B cell (primary cell): ENCODE data around the gene CLDN4. TPM values are rescaled to one million over a fixed set of nuclear protein-coding genes. Genes with fewer than 3 reads are reported as not detected.

Source experiments
- ATAC-seq: fragments of 200-7000 bp; cut with Tn5 transposase; one replicate; pipeline ENCODE4 v1.10.0; 2021; ENCODE audit warnings: low read depth, mild to moderate bottlenecking, moderate number of reproducible peaks, moderate library complexity
- CTCF ChIA-PET: fragments of 350-600 bp; sonication (Branson Sonifier 250); formaldehyde crosslinking; loops from one replicate; lab custom pipeline; 2021; ENCODE audit warnings: antibody characterized with exemption, inconsistent platforms; lab: Charles Lee
- POLR2A ChIA-PET: fragments of 350-600 bp; sonication (Branson Sonifier 250); formaldehyde crosslinking; loops from one replicate; lab custom pipeline; 2021; ENCODE audit warnings: antibody characterized with exemption; lab: Charles Lee
- DNase-seq: peaks from one replicate; pipeline ENCODE4 v3.0.0; 2013
- H2AFZ ChIP-seq: 2 replicates; pipeline ENCODE4 v1.6.1; 2012; ENCODE audit warnings: mild to moderate bottlenecking, low read depth, low read length; ENCODE audit not compliant: insufficient read depth, poor library complexity, severe bottlenecking
- H3K27ac ChIP-seq, 2 donors: 1 replicate in 1 of 2; 2 replicates in 1 of 2; pipeline ENCODE4 v1.5.1; 2012 to 2013; ENCODE audit warnings: low read length in 2 of 2, mild to moderate bottlenecking in 2 of 2, moderate library complexity in 1 of 2
- H3K27me3 ChIP-seq, 4 experiments: fragments of 200-600 bp in 1 of 4; sonication (generic) in 1 of 4; replicated peaks in 1 of 4; 1 replicate in 2 of 4; 2 replicates in 2 of 4; pipeline versions ENCODE4 v1.6.1 to v1.7.0; 2013 to 2016; ENCODE audit warnings: low read length in 3 of 4, mild to moderate bottlenecking in 2 of 4, mixed read lengths in 1 of 4, moderate library complexity in 1 of 4; ENCODE audit not compliant: insufficient read depth in 4 of 4, control insufficient read depth in 3 of 4; ENCODE audit errors: control extremely low read depth in 1 of 4
- H3K36me3 ChIP-seq, 2 experiments: replicated peaks in 1 of 2; 1 replicate in 1 of 2; 2 replicates in 1 of 2; pipeline versions ENCODE4 v1.6.1 to v1.7.1; 2013; ENCODE audit warnings: low read length in 1 of 2; ENCODE audit not compliant: insufficient read depth in 2 of 2, control insufficient read depth in 1 of 2; ENCODE audit errors: control extremely low read depth in 1 of 2, extremely low read depth in 1 of 2
- H3K4me1 ChIP-seq, 2 donors: fragments of 200-600 bp in 1 of 2; sonication (generic) in 1 of 2; 1 replicate in 1 of 2; 2 replicates in 1 of 2; pipeline versions ENCODE4 v1.5.1 to v1.6.1; 2013 to 2017; ENCODE audit warnings: low read length in 2 of 2; ENCODE audit not compliant: control insufficient read depth in 2 of 2, insufficient read depth in 2 of 2
- H3K4me2 ChIP-seq: replicated peaks from 2 replicates; pipeline ENCODE3; 2012; ENCODE audit warnings: mild to moderate bottlenecking, low read depth, low read length; ENCODE audit not compliant: poor library complexity, severe bottlenecking
- H3K4me3 ChIP-seq, 5 experiments: fragments of 200-600 bp in 1 of 5; sonication (generic) in 1 of 5; 1 replicate in 3 of 5; 2 replicates in 2 of 5; pipeline versions ENCODE4 v1.5.1 to v1.7.0; 2011 to 2016; ENCODE audit warnings: low read length in 4 of 5, mild to moderate bottlenecking in 4 of 5, low read depth in 2 of 5, control low read depth in 1 of 5, moderate library complexity in 1 of 5; ENCODE audit not compliant: insufficient read depth in 1 of 5; ENCODE audit errors: control extremely low read depth in 1 of 5, extremely low read depth in 1 of 5
- H3K79me2 ChIP-seq: fragments of 200-600 bp; sonication (generic); one replicate; pipeline ENCODE4 v1.6.0; 2016; ENCODE audit warnings: low read length; ENCODE audit not compliant: control insufficient read depth, insufficient read depth
- H3K9ac ChIP-seq: fragments of 200-600 bp; sonication (generic); 2 replicates; pipeline ENCODE4 v1.6.1; 2017; ENCODE audit warnings: mild to moderate bottlenecking, low read length, moderate library complexity
- H3K9me3 ChIP-seq, 3 donors: one replicate each; pipeline versions ENCODE4 v1.6.1 to v1.7.1; 2013; ENCODE audit warnings: low read length in 2 of 3; ENCODE audit not compliant: control insufficient read depth in 2 of 3, insufficient read depth in 1 of 3; ENCODE audit errors: control extremely low read depth in 1 of 3
- H4K20me1 ChIP-seq: 2 replicates; pipeline ENCODE4 v1.6.0; 2012; ENCODE audit warnings: mild to moderate bottlenecking, low read length; ENCODE audit not compliant: insufficient read depth, control insufficient read depth, poor library complexity, severe bottlenecking
- H3K27ac Mint-ChIP-seq: one replicate; pipeline ENCODE4 v1.8.0; 2021; ENCODE audit warnings: mixed read lengths
- H3K27me3 Mint-ChIP-seq: one replicate; pipeline ENCODE4 v1.8.0; 2021; ENCODE audit warnings: mixed read lengths
- H3K4me1 Mint-ChIP-seq: one replicate; pipeline ENCODE4 v1.8.0; 2021; ENCODE audit warnings: mixed read lengths
- H3K4me3 Mint-ChIP-seq: one replicate; pipeline ENCODE4 v1.8.0; 2021; ENCODE audit warnings: mixed read lengths
- H3K9me3 Mint-ChIP-seq: one replicate; pipeline ENCODE4 v1.8.0; 2022; ENCODE audit warnings: mixed read lengths; ENCODE audit not compliant: insufficient read depth
- CTCF ChIP-seq: fragments of 200-600 bp; IDR thresholded peaks from one replicate; pipeline ENCODE4 v1.8.0; 2022; ENCODE audit warnings: antibody characterized with exemption, mild to moderate bottlenecking
- EZH2 ChIP-seq: IDR thresholded peaks from 2 replicates; pipeline ENCODE4 v1.6.1; 2012; ENCODE audit warnings: borderline replicate concordance, low read depth, mild to moderate bottlenecking, moderate library complexity, low read length; ENCODE audit not compliant: insufficient read depth, poor library complexity, severe bottlenecking
- WGBS: methylation state at CpG from one replicate; pipeline ENCODE4 v1.1.5; 2013; ENCODE audit warnings: missing lambda C conversion rate; ENCODE audit not compliant: insufficient coverage; 5-methylcytosine and 5-hydroxymethylcytosine counted together
- intact Hi-C: fragments of 100-400 bp; cut with micrococcal nuclease; formaldehyde crosslinking; loops from one replicate; pipeline ENCODE4 v1.10.0; 2022
- polyA plus RNA-seq: library from polyadenylated mRNA; depleted of rRNA; stranded (reverse); fragments of >200 nt; gene quantifications from 2 replicates; pipeline ENCODE4 v1.2.3, GENCODE V29; 2012
- total RNA-seq, 2 donors: library from RNA; stranded (reverse); fragments of 120-200 nt in 1 of 2; gene quantifications; 1 replicate in 1 of 2; 2 replicates in 1 of 2; pipeline versions ENCODE4 v1.2.3 to v1.2.4, GENCODE V29; 2013 to 2022

CLDN4 gene
- total and polyA plus RNA-seq, 2 donors (not counting 1 experiment from before 2014, with no cell fraction given) = 0.09 TPM; not detected in 1

- H3K4me1 ChIP-seq = no peaks in the 10 kb centered on the region
- H2AFZ ChIP-seq = no peak overlapping the region
- Mint-ChIP-seq H3K4me1 (no peaks in the 10 kb centered on the region), H3K9me3 (no peaks in the 10 kb centered on the region), H3K4me3 (no peak overlapping the region), H3K27me3 (no peaks in the 10 kb centered on the region), H3K27ac (no peak overlapping the region)
- H3K27me3 ChIP-seq = no peaks in the 10 kb centered on the region
- CTCF ChIA-PET = interaction anchor here (1.2 kb wide), 1 partner anchor 15 kb away, joined by 5 read pairs; no protein-coding TSS in a partner anchor
- H3K79me2 ChIP-seq = no peaks in the 10 kb centered on the region
- no peak overlapping the region for H3K27ac ChIP-seq
- H3K4me2 ChIP-seq = no peak overlapping the region
- 84% methylated on average over 13 of the region's 15 CpGs for WGBS
- POLR2A ChIA-PET = no interaction called here
- H3K9ac ChIP-seq = no peak overlapping the region
- no peaks in the 10 kb centered on the region for H4K20me1 ChIP-seq
- ATAC-seq = no peak
- no peak overlapping the region for H3K4me3 ChIP-seq
- intact Hi-C loops = no loop called here
- no peak for DNase-seq
- no peaks in the 10 kb centered on the region for H3K36me3 ChIP-seq
- H3K9me3 ChIP-seq = no peaks in the 10 kb centered on the region
- TF ChIP-seq CTCF (no peak), EZH2 (no peak)
These were observed 39.3 kb downstream of the CLDN4 start for GRCh38 chr7:73870041-73870492.

- intact Hi-C loops = no loop called here
- Histone ChIP-seq H3K27ac (no peak overlapping the region), H3K36me3 (no peaks in the 10 kb centered on the region), H2AFZ (no peak overlapping the region), H3K27me3 (no peaks in the 10 kb centered on the region), H3K79me2 (no peaks in the 10 kb centered on the region), H3K9ac (no peak overlapping the region), H4K20me1 (no peaks in the 10 kb centered on the region), H3K4me2 (no peak overlapping the region), H3K4me1 (no peaks in the 10 kb centered on the region), H3K4me3 (no peak overlapping the region), H3K9me3 (no peaks in the 10 kb centered on the region)
- CTCF ChIA-PET = interaction anchor here (1.2 kb wide), 1 partner anchor 16 kb away, joined by 5 read pairs; no protein-coding TSS in a partner anchor
- DNase-seq = no peak
- POLR2A ChIA-PET = no interaction called here
- 89% methylated on average over 20 of the region's 20 CpGs for WGBS
- no peak for ATAC-seq
- Mint-ChIP-seq H3K4me1 (no peaks in the 10 kb centered on the region), H3K4me3 (no peak overlapping the region), H3K27ac (no peak overlapping the region), H3K27me3 (no peaks in the 10 kb centered on the region), H3K9me3 (no peaks in the 10 kb centered on the region)
- no peak for TF ChIP-seq EZH2
- no peak for TF ChIP-seq CTCF
These were observed 40.6 kb downstream of the CLDN4 start for GRCh38 chr7:73871163-73872011.
